ENCODE data around the gene RALGPS2.
"Not testable (repeated sequence)": the region's sequence is repeated elsewhere in the genome, so short reads cannot be mapped to it uniquely, and the experiment has no call there.

RALGPS2 gene

DNA sequence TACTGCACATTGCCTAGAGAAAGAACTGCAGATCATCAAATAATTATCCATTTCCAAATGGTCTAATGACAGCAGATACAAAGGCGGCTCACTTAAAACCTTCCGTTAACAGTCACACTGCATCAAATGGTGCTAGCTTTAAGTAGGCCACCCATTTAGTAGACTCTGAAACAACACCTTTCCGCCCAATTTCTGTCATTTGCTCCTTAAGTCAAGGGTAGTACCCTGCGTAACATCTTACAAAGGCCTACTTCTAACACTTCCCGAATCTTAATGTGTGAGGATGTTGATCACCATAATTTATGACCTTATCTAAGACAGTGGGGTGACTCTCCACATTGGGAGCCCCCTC is 692 bp upstream of the RALGPS2 start:
- in situ Hi-C loops (cut with MboI; ENCODE audit: low sequenced_read_pairs): no loop called here

DNA sequence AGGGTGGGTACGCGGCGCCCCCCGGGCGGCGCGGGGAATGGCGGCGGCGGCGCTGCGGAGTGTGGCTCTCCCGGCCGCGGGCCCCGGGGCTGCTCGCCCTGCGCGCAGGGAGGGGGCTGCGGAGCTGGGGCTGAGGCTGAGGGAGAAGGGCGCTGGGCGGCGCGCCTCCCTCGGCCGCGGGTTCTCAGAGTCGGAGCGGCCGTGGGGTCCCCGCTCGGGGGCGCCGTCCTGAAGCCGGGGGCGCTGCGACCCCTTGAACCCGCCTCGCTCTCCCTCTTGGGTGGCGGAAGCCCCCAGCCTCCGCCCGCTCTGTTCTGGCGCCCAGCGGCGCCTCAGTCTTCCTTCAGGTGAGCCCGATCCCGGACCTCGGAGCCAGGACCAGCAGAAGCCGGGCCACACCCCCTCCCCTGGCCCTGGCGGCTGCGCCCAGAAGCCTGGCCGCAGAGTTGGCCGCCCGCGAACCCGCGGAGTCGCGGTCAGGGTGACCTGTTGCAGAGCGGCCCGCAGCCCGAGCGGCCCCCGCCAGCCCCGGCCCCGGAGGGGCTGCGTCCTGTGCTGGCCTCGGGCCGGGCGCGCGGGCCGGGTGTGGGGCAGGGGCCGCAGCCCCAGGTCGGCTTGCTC is 532 bp downstream of the RALGPS2 start:
- in situ Hi-C loops (cut with MboI; ENCODE audit: low sequenced_read_pairs): no loop called here

DNA sequence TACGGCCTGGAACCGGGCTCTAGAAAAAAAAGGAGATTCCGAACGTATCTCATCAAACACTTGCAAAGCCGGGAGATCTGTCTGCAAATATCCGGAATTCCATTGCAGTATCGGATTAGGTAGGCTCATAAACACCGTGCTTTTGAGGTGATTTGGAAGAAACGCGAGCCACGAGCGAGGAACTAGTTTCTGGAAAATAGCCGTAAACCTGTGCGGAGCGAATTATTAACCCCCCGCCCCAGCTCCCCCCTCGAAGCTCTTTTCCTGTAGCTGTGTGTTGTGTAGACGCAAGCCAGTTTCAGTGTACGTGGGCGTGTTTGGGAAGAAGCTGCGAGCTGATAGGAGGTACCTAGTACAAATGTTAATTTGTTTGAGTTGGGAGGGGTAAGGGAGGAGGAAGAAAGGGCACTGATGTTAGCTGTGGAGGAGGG is 1.1 kb downstream of the RALGPS2 start:
- in situ Hi-C loops (cut with MboI; ENCODE audit: low sequenced_read_pairs): no loop called here

DNA sequence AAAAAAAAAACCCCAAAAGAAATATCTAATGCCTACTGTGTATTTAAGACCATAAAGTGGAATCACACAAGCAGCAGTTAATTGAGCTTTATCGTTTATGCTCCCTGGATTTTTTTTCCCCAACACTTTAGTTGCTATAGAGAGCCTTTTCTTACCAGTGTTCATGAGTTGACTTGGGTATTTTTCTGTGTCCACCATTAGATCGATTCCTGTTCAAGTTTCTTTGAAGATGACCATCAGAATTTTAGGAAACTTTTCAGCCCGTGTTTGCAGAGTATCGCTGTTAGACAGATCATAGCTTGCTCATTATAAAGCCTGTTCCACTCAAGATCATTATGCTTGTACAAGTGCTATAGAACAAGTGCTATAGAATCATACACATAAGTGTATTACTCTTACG is 1.5 kb downstream of the RALGPS2 start:
- in situ Hi-C loops (cut with MboI; ENCODE audit: low sequenced_read_pairs): no loop called here

DNA sequence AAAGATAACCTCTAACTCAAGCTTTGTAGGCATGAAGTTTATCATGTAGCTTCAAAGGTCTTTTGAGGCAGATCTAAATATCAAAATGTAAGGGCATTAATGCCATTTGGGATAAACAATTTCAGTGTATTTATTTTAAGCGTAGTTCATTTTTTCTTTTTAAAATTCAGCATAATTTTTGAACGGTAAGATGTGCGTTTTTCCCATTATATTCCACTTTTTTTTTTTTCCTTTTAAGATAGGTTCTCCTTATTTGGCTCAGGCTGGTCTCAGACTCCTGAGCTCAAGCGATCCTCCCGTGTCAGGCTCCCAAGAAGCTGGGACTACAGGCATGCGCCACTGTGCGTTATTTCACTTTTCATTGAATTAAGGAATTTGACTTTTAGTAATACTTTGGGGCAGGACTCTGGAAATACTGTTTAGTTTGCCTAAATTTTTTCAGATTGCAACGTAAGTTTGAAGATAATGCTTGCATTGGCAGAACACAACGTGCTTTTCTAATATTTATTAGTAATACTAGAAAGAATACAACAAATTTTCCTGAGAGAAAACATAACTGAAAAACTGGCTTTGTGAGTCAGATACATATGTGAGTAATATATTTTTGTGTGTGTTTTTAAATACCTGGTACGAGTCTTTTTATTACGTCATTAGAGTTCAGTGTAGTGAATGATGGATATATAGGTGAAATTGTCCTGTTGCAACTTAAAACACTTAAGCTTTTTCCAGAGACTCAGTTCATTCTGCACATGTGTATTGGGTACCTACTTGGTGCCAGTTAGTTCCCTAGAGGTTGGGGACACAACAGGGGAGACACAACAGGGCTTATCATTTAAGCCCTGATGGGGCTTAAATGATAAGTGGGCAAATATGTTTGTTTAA is 2.2 kb downstream of the RALGPS2 start:
- in situ Hi-C loops (cut with MboI; ENCODE audit: low sequenced_read_pairs): no loop called here

DNA sequence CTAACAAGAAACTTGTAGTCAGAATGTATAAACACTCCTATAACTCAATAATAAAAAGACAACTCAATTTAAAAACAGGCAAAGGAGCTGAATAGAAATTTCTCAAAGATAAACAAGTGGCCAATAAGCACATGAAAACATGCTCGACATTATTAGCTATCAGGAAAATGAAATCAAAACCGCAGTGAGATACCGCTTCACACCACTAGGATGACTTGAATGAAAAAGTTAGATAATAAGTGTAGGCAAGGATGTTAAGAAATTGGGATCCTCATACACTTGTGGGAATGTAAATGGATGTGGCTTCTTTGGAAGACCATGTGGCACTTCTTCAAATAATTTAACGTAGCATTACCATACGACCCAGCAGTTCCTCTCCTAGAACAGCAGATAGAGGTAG is 8.9 kb downstream of the RALGPS2 start:
- in situ Hi-C loops (cut with MboI; ENCODE audit: low sequenced_read_pairs): no loop called here

DNA sequence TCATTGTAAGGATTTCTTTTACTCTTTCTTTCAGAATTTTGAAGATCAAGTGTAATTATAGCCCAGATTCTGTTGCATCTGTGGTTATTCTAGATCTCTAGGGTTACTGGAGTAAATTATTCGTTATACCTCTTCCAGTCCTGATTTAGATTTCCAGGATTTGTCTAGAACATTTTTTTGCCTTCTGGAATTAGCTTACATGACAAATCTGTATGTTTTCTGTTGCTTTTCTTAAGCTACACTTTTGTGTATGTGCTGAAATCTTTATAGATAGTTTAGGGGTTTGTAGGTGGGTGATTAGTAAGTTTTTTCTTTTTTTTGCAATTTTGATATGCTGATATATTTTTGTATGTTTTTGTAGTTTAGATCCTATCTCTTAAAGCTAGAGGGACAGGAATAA is 13.7 kb downstream of the RALGPS2 start:
- in situ Hi-C loops (cut with MboI; ENCODE audit: low sequenced_read_pairs): no loop called here

DNA sequence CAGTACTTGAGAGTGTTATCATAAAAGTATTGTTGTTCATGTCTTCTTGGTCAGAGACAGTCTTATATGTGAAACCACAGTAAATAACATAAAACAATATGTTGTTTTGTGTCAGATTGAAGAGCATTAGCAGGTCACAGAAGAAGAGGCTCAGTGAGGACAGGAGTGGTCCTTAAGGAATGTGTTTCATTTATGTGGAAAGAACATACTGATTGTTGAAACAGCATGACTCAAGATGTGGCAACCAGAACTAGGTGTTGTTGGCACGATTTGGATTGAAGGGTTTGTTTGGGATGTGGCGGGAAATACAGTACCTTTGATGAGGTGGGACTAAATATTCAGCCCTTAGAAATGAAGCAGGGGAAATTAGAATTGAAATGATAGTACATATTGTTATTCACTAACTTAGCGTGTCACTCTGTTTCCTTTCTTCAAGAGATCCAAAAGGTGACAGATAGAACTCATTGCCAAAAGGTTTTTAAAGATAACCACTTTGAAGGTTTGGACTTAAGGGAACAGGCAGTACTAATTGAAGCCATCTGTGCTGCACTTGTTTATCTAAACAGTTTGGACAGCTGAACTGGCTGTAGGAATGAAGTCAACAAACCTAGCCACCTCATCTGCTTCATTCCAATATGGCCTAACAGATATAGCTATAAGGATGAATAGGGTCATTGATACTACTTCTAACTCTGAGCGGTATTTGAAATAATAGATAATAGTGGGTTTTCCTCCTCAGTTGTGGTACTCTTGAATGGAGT is 14.4 kb downstream of the RALGPS2 start:
- in situ Hi-C loops (cut with MboI; ENCODE audit: low sequenced_read_pairs): no loop called here

DNA sequence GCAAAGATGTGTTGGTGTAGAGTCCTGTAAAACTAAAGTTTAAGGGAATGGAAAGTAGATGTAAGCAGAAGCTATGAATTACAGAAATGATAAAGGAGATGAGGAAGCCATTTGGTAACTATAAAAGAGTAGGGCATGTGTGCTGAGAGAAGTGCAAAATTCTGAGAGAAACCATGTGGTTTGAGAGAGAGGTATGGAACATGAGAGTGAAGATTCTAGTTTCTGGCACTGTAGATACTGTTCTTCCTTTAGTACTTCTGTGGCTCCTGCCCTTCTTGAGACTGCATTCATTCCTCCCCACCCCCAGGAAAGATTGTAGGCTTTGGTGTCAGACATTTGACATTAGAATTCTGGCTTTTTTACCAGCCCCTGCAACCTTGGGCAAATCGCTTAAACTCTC is 15.4 kb downstream of the RALGPS2 start:
- in situ Hi-C loops (cut with MboI; ENCODE audit: low sequenced_read_pairs): no loop called here

DNA sequence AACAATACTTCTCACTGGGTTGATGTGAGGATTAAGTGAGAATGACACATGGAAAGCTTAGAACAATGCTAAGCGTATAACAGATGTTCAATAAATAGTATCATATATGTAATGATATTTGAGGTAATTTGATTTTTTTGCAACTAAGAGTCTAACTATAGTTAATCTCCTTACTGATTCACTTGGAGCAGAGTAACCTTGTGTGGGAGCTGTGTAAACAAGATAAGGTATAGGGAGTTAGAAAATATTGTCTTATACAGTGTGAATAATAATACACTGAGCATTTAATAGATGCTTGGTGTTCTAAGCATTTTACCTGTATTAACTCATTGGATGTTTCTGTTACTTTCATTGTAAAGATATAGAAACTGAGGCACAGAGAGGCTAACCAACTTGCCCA is 15.9 kb downstream of the RALGPS2 start:
- in situ Hi-C loops (cut with MboI; ENCODE audit: low sequenced_read_pairs): no loop called here

DNA sequence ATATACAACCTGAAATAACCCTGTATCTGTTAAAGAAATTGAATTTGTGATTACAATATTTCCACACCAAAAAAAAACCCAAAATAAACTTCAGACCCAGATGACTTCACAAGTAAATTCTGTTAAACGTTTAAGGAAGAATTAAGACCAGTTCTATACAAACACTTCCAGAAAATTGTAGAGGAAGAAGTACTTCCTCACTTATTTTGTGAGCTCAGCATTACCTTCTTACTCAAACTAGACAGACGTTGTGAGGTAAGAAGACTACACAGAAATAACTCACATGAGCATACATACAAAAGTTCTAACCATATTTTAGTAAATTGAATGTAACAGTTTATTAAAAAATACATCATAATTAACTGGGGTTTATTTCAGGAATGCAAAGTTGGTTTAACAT is 18.8 kb downstream of the RALGPS2 start:
- in situ Hi-C loops (cut with MboI; ENCODE audit: low sequenced_read_pairs): no loop called here

DNA sequence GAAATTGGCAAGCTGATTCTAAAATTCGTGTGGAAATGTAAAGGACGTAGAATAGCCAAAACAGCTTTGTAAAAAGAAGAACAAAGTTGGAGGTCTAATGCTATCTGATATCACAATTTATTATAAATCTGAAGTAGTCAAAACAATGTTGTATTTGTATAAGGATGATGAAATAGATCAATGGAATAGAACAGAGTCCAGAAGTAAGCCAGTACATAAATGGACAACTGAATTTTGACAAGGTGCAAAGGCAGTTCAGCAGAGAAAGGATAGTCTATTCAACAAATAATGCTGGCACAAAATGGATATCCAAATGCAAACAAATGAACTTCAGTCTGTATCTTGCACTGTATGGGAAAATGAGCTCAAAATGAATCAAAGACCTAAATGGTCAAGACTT is 20.2 kb downstream of the RALGPS2 start:
- in situ Hi-C loops (cut with MboI; ENCODE audit: low sequenced_read_pairs): no loop called here

DNA sequence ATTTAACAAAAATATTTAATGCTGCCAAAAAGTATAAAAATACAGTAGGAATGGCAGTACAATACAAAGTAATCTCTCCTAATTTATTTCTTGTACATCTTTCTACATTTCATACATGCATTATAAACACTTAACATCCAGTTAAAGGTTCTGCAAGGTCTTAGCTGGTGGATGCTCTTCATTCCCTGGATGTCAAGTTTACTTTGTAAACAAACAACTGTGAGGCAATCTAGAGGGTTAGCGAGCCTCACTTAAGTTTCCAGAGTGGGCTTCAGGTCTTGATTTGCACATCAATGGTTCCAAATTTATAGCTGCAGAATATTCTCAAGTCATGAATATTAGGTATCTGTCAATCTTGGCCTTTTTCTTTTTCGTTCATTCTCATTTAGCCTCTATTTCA is 21.3 kb downstream of the RALGPS2 start:
- in situ Hi-C loops (cut with MboI; ENCODE audit: low sequenced_read_pairs): no loop called here

DNA sequence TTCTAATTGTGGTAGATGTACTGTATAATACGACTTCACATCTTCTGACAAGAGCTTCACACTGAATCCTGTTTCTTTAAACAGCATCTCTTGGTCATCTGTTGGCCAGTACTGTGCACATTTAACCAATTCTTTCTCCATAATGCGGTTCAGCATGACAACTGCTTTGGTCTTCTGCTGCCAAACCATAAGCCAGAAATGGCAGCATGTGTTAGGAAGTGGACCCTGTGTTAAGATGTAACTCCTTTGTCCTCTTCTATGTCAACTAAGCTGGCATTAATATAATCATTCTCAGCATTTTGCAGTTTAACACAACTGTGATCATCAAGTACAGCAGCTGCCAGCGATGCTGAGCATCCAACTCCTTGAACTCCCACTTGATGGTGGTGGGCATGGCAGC is 22.3 kb downstream of the RALGPS2 start:
- in situ Hi-C loops (cut with MboI; ENCODE audit: low sequenced_read_pairs): not testable (repeated sequence)

DNA sequence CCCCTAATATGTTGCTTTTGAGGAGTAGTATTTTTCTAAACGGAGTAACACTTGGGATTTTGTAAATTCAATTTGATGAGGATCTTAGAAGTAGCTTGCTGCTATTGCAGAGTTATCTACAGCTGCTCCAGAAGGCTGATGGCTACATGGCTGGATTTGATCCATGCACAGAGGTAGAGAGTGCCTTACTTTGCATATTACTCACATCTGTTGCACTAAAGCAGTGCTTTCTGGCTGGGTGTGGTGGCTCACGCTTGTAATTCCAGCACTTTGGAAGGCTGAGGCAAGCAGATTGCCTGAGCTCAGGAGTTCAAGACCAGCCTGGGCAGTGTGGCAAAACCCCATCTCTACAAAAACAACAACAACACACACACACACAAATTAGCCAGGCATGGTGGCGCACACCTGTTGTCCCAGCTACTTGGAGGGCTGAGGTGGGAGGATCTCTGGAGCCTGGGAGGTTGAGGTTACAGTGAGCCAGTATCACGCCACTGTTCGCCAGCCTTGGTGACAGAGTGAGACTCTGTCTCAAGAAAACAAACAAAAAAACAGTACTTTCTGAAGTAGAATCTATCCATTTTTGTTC is 24.6 kb downstream of the RALGPS2 start:
- in situ Hi-C loops (cut with MboI; ENCODE audit: low sequenced_read_pairs): no loop called here

DNA sequence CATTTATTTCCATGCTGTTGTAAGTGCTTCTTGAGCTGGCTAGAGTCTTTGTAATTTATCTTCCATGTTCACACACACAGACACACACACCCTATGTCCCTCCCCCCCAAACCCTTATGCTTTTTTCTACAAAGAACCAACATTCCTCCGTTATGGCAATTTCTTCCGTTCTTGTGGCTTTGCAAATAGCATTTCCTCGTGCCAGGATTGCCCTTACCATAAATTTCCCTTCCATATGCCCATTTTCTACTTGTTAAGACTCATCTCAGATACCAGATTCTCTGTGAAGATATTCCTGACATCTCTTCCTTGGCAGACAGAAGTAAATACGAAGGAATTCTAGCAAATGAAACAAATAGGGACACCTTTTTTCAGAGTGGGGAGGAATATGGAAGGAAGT is 26.0 kb downstream of the RALGPS2 start:
- in situ Hi-C loops (cut with MboI; ENCODE audit: low sequenced_read_pairs): no loop called here

DNA sequence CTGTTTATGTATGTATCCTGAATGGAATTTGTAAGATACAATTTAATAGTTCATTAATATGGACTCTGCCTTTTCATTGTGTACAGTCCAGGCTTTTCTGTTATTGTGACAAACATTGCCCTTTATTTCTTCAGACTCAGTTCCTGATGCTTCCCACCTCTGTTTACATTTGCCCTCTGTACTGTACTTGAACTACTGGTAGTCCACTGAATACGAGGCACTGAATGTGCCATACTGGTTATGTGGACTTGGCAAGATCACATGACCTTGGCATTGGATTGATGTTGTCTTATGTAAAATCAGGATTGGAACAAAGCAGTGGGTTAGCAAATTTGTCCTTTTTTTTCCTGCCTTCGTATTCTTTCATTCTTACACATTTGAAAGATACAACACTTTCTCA is 27.8 kb downstream of the RALGPS2 start:
- in situ Hi-C loops (cut with MboI; ENCODE audit: low sequenced_read_pairs): no loop called here

DNA sequence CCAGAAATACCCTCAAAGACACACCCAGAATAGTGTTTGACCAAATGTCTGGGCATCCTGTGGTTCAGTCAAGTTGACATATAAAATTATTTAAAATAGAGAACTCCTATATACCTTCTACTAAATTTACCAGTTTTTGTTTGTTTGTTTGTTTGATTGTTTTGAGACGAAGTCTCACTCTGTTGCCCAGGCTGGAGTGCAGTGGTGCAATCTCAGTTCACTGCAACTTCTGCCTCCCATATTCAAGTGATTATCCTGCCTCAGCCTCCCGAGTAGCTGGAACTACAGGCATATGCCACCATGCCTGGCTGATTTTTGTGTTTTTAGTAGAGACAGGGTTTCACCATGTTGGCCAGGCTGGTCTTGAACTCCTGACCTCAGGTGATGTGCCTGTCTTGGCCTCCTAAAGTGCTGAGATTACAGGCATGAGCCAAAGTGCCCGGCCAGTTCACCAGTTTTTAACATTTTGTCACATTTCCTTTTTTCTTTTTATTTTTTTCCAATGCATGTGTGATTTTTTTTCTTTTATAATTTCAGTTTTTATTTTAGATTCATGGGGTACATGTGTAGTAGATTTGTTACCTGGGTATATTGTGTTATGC is 29.7 kb downstream of the RALGPS2 start:
- in situ Hi-C loops (cut with MboI; ENCODE audit: low sequenced_read_pairs): not testable (repeated sequence)

DNA sequence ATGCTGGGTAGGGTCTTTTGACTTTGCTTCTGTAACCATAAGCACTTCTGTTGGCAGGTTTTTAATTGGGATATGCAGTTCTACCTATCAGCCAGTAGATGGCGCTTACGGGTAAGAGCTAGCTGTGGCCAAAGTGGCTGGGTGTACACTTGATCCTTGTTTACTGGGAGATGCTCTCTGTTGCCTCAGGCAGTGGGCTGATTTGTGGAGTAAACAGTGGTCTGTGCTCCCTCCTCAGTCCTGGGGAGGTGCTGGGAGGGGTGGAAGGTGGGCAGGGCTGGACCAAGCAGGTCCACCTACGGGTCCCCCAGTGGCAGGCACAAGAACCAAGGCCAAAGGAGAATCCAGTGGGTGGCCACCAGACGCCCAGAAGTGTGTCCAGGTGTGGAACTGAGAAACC is 43.4 kb downstream of the RALGPS2 start:
- in situ Hi-C loops (cut with MboI; ENCODE audit: low sequenced_read_pairs): no loop called here

DNA sequence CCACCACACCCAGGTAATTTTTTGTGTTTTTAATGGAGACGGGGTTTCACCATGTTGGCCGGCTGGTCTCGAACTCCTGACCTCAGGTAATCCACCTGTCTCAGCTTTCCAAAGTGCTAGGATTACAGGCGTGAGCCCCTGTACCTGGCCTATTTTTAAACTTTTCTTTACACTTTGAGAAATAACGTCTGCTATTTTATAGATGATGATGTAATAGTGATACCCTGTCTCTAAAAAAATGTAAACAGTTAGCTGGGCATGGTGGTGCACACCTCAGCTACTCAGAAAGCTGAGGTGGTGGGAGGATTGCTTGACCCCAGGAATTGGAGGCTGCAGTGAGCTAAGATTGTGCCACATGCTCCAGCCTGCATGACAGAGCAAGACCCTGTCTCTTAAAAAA is 47.9 kb downstream of the RALGPS2 start:
- in situ Hi-C loops (cut with MboI; ENCODE audit: low sequenced_read_pairs): no loop called here

DNA sequence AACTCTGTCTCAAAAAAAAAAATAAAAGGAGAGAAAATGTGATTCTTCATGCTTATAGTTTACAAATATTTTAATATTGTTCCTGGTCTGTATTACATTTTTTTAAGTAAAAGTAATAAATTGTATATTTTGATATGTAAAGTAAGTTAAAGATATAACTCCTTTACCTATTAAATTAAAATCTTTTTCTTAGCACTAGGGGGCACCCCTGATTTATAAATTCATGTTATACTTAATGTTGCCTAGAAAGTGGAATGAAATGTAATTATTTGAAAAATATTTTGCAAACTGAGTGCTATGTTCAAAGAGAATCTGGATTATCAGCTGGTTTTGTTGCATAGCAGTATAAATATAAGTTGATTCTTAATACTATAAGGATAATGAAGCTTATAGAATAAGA is 49.2 kb downstream of the RALGPS2 start:
- in situ Hi-C loops (cut with MboI; ENCODE audit: low sequenced_read_pairs): no loop called here

Measured in hTERT RPE-1 (cell line).